Measurements from ENCODE around the gene SHISA6. TPM values are rescaled to one million over a fixed set of nuclear protein-coding genes. Genes with fewer than 3 reads are reported as not detected.

Gene SHISA6
- total RNA-seq (under 1 TPM in 2 of 4 donors, not detected in 2; 0.03 to 0.08 TPM), polyA plus RNA-seq (0.07 TPM)
- long read RNA-seq, donor 1, result 0 reads
- long read RNA-seq, donor 2, result 0 reads
- long read RNA-seq, donor 3, result 0 reads
- long read RNA-seq, donor 4, result 0 reads

- no peak within 1 kb of the TSS for H3K27ac ChIP-seq (ENCODE audit: low read length)
- ATAC-seq, result no peak
- WGBS, result 2% methylated on average over 126 of the region's 126 CpGs
- no peaks in the 10 kb centered on the region for H3K27me3 ChIP-seq (ENCODE audit: control insufficient read depth, insufficient read depth)
- no peaks in the 10 kb centered on the region for H3K4me1 ChIP-seq (ENCODE audit: control insufficient read depth, insufficient read depth, low read length)
- intact Hi-C loops (cut with DNase I), result no loop called here
- DNase-seq, result peak in 1 of 3 donors; percentile 46
- H3K4me3 ChIP-seq (ENCODE audit: low read length), result peak within 1 kb of the TSS; percentile 26
- no peaks in the 10 kb centered on the region for H3K9me3 ChIP-seq (ENCODE audit: control insufficient read depth, low read length)
These were observed at the start of gene SHISA6 for GRCh38 chr17:11240841-11241610. TSS of gene SHISA6 (plus strand) at chr17:11241213.

DNA sequence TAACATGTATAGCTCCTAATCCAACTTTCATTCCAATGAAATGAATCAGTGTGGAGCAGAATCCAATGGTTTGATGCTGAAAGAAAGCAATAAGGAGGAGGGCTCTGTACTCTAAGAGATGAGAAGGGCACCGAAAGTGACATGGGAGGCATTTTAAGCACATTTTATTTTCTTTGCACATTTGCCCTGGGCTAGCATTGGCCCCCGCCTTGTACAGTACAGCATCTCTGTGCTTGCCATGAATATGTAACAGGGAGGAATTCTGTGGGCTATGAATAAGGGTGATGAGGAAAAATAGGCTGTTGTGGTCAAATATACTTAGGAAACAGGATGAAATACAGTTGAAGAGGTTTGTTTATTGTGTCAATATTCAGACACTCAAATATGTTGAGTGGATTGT is 45.2 kb upstream of the SHISA6 start:
- intact Hi-C loops (cut with DNase I), result no loop called here

GRCh38 chr17:11204991-11205390 is 36.0 kb upstream of the SHISA6 start:
- WGBS, result 70% methylated on average over 3 of the region's 3 CpGs
- intact Hi-C loops (cut with DNase I), result no loop called here
- DNase-seq, result no peak
- Histone ChIP-seq H3K27ac (ENCODE audit: low read length) (no peak overlapping the region), H3K4me1 (ENCODE audit: control insufficient read depth, insufficient read depth, low read length) (no peaks in the 10 kb centered on the region), H3K27me3 (ENCODE audit: control insufficient read depth, insufficient read depth) (no peaks in the 10 kb centered on the region), H3K4me3 (ENCODE audit: low read length) (no peak overlapping the region), H3K9me3 (ENCODE audit: control insufficient read depth, low read length) (peaks cover 1% of the 10 kb centered on the region)
- ATAC-seq, result no peak

More for the DNA sequence above, 45.2 kb upstream of the SHISA6 start:
- no peaks in the 10 kb centered on the region for H3K4me1 ChIP-seq (ENCODE audit: control insufficient read depth, insufficient read depth, low read length)
- H3K4me3 ChIP-seq (ENCODE audit: low read length), result no peak overlapping the region
- DNase-seq (no peak), ATAC-seq (no peak)
- 83% methylated on average over 2 of the region's 2 CpGs for WGBS
- no peak overlapping the region for H3K27ac ChIP-seq (ENCODE audit: low read length)
- H3K27me3 ChIP-seq (ENCODE audit: control insufficient read depth, insufficient read depth), result no peaks in the 10 kb centered on the region
- no peaks in the 10 kb centered on the region for H3K9me3 ChIP-seq (ENCODE audit: control insufficient read depth, low read length)

DNA sequence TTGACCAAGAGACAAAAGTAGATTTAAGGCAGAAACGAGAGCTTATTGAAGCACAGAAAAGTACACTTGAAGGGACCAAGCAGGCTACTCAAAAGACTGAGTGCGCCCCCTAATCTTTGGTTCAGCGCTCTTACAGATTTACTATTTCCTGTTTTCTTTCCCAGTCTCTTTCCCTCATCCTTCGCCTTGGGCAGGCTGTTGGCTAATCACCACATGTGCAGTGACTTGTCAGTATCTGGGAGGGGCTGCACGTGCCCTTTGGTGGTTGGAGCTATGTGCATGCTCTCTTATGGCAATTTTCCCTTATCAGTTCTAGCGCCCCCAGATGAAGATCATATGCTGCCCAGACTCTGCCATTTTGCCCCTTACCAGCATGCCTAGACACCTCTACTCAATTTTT is 35.4 kb upstream of the SHISA6 start:
- H3K4me1 ChIP-seq (ENCODE audit: control insufficient read depth, insufficient read depth, low read length), result no peaks in the 10 kb centered on the region
- H3K27me3 ChIP-seq (ENCODE audit: control insufficient read depth, insufficient read depth), result no peaks in the 10 kb centered on the region
- intact Hi-C loops (cut with DNase I), result no loop called here
- peaks cover 1% of the 10 kb centered on the region for H3K9me3 ChIP-seq (ENCODE audit: control insufficient read depth, low read length)
- no peak for DNase-seq
- H3K27ac ChIP-seq (ENCODE audit: low read length), result no peak overlapping the region
- no peak for ATAC-seq
- 49% methylated on average over 6 of the region's 6 CpGs for WGBS
- no peak overlapping the region for H3K4me3 ChIP-seq (ENCODE audit: low read length)

GRCh38 chr17:11209906-11210305 is 31.1 kb upstream of the SHISA6 start:
- Histone ChIP-seq H3K4me3 (ENCODE audit: low read length) (no peak overlapping the region), H3K9me3 (ENCODE audit: control insufficient read depth, low read length) (peaks cover 1% of the 10 kb centered on the region), H3K27me3 (ENCODE audit: control insufficient read depth, insufficient read depth) (no peaks in the 10 kb centered on the region), H3K4me1 (ENCODE audit: control insufficient read depth, insufficient read depth, low read length) (no peaks in the 10 kb centered on the region), H3K27ac (ENCODE audit: low read length) (no peak overlapping the region)
- WGBS, result 50% methylated on average over 2 of the region's 2 CpGs
- no peak for ATAC-seq
- no peak for DNase-seq
- intact Hi-C loops (cut with DNase I), result no loop called here

DNA sequence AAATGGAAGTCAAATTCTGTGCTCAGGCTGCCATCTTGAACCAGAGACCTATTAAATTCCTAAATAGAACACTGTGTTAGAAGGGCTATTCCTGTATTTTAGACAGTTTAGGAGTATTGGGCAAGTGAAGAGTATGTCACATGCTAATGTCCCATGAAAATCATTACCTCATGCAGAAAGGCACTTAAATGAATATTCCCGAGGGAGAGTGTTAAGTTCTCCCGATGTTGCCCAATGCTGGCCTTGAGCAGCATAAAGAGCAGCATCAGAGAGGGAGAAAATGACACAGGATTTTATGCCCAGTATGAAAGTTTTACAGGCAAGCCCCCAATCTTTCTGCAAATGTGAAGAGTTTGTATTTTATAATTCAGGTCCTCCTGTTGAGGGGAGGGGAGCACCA is 28.2 kb upstream of the SHISA6 start:
- 85% methylated on average over 2 of the region's 2 CpGs for WGBS
- no peaks in the 10 kb centered on the region for H3K4me1 ChIP-seq (ENCODE audit: control insufficient read depth, insufficient read depth, low read length)
- H3K27me3 ChIP-seq (ENCODE audit: control insufficient read depth, insufficient read depth), result no peaks in the 10 kb centered on the region
- H3K4me3 ChIP-seq (ENCODE audit: low read length), result no peak overlapping the region
- no peak for DNase-seq
- no peak for ATAC-seq
- no peak overlapping the region for H3K27ac ChIP-seq (ENCODE audit: low read length)
- peaks cover under 1% of the 10 kb centered on the region for H3K9me3 ChIP-seq (ENCODE audit: control insufficient read depth, low read length)
- intact Hi-C loops (cut with DNase I), result no loop called here

- H3K27me3 ChIP-seq (ENCODE audit: control insufficient read depth, insufficient read depth), result no peaks in the 10 kb centered on the region
- no peak overlapping the region for H3K27ac ChIP-seq (ENCODE audit: low read length)
- intact Hi-C loops (cut with DNase I), result no loop called here
- no peaks in the 10 kb centered on the region for H3K4me1 ChIP-seq (ENCODE audit: control insufficient read depth, insufficient read depth, low read length)
- H3K4me3 ChIP-seq (ENCODE audit: low read length), result no peak overlapping the region
- DNase-seq, result no peak
- WGBS, result 75% methylated on average over 3 of the region's 3 CpGs
- ATAC-seq, result no peak
- no peaks in the 10 kb centered on the region for H3K9me3 ChIP-seq (ENCODE audit: control insufficient read depth, low read length)
These were observed 24.0 kb upstream of the SHISA6 start for GRCh38 chr17:11216976-11217375.

GRCh38 chr17:11221196-11221595 is 19.8 kb upstream of the SHISA6 start:
- H3K27ac ChIP-seq (ENCODE audit: low read length), result no peak overlapping the region
- H3K9me3 ChIP-seq (ENCODE audit: control insufficient read depth, low read length), result no peaks in the 10 kb centered on the region
- H3K4me1 ChIP-seq (ENCODE audit: control insufficient read depth, insufficient read depth, low read length), result no peaks in the 10 kb centered on the region
- no peak overlapping the region for H3K4me3 ChIP-seq (ENCODE audit: low read length)
- ATAC-seq (no peak), DNase-seq (no peak)
- WGBS, result 88% methylated on average over 4 of the region's 4 CpGs
- H3K27me3 ChIP-seq (ENCODE audit: control insufficient read depth, insufficient read depth), result peaks cover 2% of the 10 kb centered on the region
- intact Hi-C loops (cut with DNase I), result no loop called here

GRCh38 chr17:11221721-11222120 is 19.3 kb upstream of the SHISA6 start:
- no peak for DNase-seq
- WGBS, result 41% methylated on average over 5 of the region's 5 CpGs
- Histone ChIP-seq H3K9me3 (ENCODE audit: control insufficient read depth, low read length) (no peaks in the 10 kb centered on the region), H3K4me3 (ENCODE audit: low read length) (no peak overlapping the region), H3K27ac (ENCODE audit: low read length) (no peak overlapping the region), H3K4me1 (ENCODE audit: control insufficient read depth, insufficient read depth, low read length) (no peaks in the 10 kb centered on the region), H3K27me3 (ENCODE audit: control insufficient read depth, insufficient read depth) (peaks cover 2% of the 10 kb centered on the region)
- peak; percentile 54 to 76 for ATAC-seq
- intact Hi-C loops (cut with DNase I), result no loop called here

GRCh38 chr17:11238705-11239104 is 2.3 kb upstream of the SHISA6 start:
- Histone ChIP-seq H3K4me1 (ENCODE audit: control insufficient read depth, insufficient read depth, low read length) (no peaks in the 10 kb centered on the region), H3K4me3 (ENCODE audit: low read length) (no peak overlapping the region), H3K27ac (ENCODE audit: low read length) (no peak overlapping the region), H3K9me3 (ENCODE audit: control insufficient read depth, low read length) (no peaks in the 10 kb centered on the region), H3K27me3 (ENCODE audit: control insufficient read depth, insufficient read depth) (no peaks in the 10 kb centered on the region)
- ATAC-seq, result no peak
- DNase-seq, result no peak
- 30% methylated on average over 4 of the region's 4 CpGs for WGBS
- intact Hi-C loops (cut with DNase I), result no loop called here

- no peaks in the 10 kb centered on the region for H3K27me3 ChIP-seq (ENCODE audit: control insufficient read depth, insufficient read depth)
- H3K27ac ChIP-seq (ENCODE audit: low read length), result no peak overlapping the region
- no peak for ATAC-seq
- H3K9me3 ChIP-seq (ENCODE audit: control insufficient read depth, low read length), result no peaks in the 10 kb centered on the region
- no peak for DNase-seq
- H3K4me3 ChIP-seq (ENCODE audit: low read length), result no peak overlapping the region
- no peaks in the 10 kb centered on the region for H3K4me1 ChIP-seq (ENCODE audit: control insufficient read depth, insufficient read depth, low read length)
- intact Hi-C loops (cut with DNase I), result no loop called here
- 18% methylated on average over 16 of the region's 16 CpGs for WGBS
These were observed 1.5 kb upstream of the SHISA6 start for GRCh38 chr17:11239379-11239970.

Measured in right cardiac atrium (tissue), 5 donors.